ENCODE measurements around the gene KCNQ1. TPM values are rescaled to one million over a fixed set of nuclear protein-coding genes. Genes with fewer than 3 reads are reported as not detected.

The KCNQ1 gene
- total RNA-seq, 1 donor from 2014 or later: 43.0 TPM

- intact Hi-C loops (cut with DNase I): loop anchor here (5.0 kb wide), 1 partner anchor 104 kb away; no protein-coding TSS in a partner anchor
- peak; percentile 76 for DNase-seq (ENCODE audit: low spot score)
Observed at GRCh38 chr11:2777871-2778629, 333.2 kb downstream of the KCNQ1 start.

- intact Hi-C loops (cut with DNase I): loop anchor here (5.0 kb wide), 1 partner anchor 103 kb away; no protein-coding TSS in a partner anchor
- DNase-seq (ENCODE audit: low spot score): peak; percentile 89
Observed at GRCh38 chr11:2778630-2779498, 334.1 kb downstream of the KCNQ1 start.

- intact Hi-C loops (cut with DNase I): loop anchor here (5.0 kb wide), 1 partner anchor 103 kb away; no protein-coding TSS in a partner anchor
- no peak for DNase-seq (ENCODE audit: low spot score)
Observed at GRCh38 chr11:2779499-2779980, 334.7 kb downstream of the KCNQ1 start.

GRCh38 chr11:2779981-2780849 lies 335.4 kb downstream of the KCNQ1 start:
- intact Hi-C loops (cut with DNase I): loop anchor here (5.0 kb wide), 1 partner anchor 102 kb away; no protein-coding TSS in a partner anchor
- peak; percentile 75 for DNase-seq (ENCODE audit: low spot score)

GRCh38 chr11:2780850-2781407 lies 336.1 kb downstream of the KCNQ1 start:
- intact Hi-C loops (cut with DNase I): no loop called here
- DNase-seq (ENCODE audit: low spot score): peak; percentile 61

- intact Hi-C loops (cut with DNase I): no loop called here
- peak; percentile 71 for DNase-seq (ENCODE audit: low spot score)
Observed at GRCh38 chr11:2781408-2782274, 336.8 kb downstream of the KCNQ1 start.

GRCh38 chr11:2782769-2783168 lies 338.0 kb downstream of the KCNQ1 start:
- no peak for DNase-seq (ENCODE audit: low spot score)
- intact Hi-C loops (cut with DNase I): no loop called here

GRCh38 chr11:2783536-2784082 lies 338.8 kb downstream of the KCNQ1 start:
- intact Hi-C loops (cut with DNase I): no loop called here
- no peak for DNase-seq (ENCODE audit: low spot score)

- DNase-seq (ENCODE audit: low spot score): peak; percentile 46
- intact Hi-C loops (cut with DNase I): no loop called here
Observed at GRCh38 chr11:2787816-2788167, 343.0 kb downstream of the KCNQ1 start.

GRCh38 chr11:2788168-2789071 lies 343.6 kb downstream of the KCNQ1 start:
- intact Hi-C loops (cut with DNase I): no loop called here
- no peak for DNase-seq (ENCODE audit: low spot score)

- intact Hi-C loops (cut with DNase I): no loop called here
- DNase-seq (ENCODE audit: low spot score): peak; percentile 31
Observed at GRCh38 chr11:2789331-2789730, 344.5 kb downstream of the KCNQ1 start.

GRCh38 chr11:2789791-2790567 lies 345.2 kb downstream of the KCNQ1 start:
- intact Hi-C loops (cut with DNase I): no loop called here

GRCh38 chr11:2790568-2790921 lies 345.7 kb downstream of the KCNQ1 start:
- peak; percentile 41 for DNase-seq (ENCODE audit: low spot score)
- intact Hi-C loops (cut with DNase I): no loop called here

More at GRCh38 chr11:2789791-2790567, 345.2 kb downstream of the KCNQ1 start:
- peak; percentile 61 for DNase-seq (ENCODE audit: low spot score)

GRCh38 chr11:2791139-2791520 lies 346.3 kb downstream of the KCNQ1 start:
- no peak for DNase-seq (ENCODE audit: low spot score)

GRCh38 chr11:2791521-2792380 lies 346.9 kb downstream of the KCNQ1 start:
- intact Hi-C loops (cut with DNase I): no loop called here
- peak; percentile 68 for DNase-seq (ENCODE audit: low spot score)

More at GRCh38 chr11:2791139-2791520, 346.3 kb downstream of the KCNQ1 start:
- intact Hi-C loops (cut with DNase I): no loop called here

Data from cardiac septum (tissue), 1 donor.